Pancreas (tissue), 10 donors: ENCODE data around the gene GLOD4. TPM values are rescaled to one million over a fixed set of nuclear protein-coding genes. Genes with fewer than 3 reads are reported as not detected.
A peak's percentile ranks its signal among the peaks of the same experiment; 100 is the strongest.

Experiments
- ATAC-seq, 4 donors: fragments of 200-7000 bp; cut with Tn5 transposase; one replicate each; pipeline versions ENCODE4 v1.8.0 to v1.9.1; 2020; ENCODE audit warnings: mild to moderate bottlenecking in 4 of 4, moderate library complexity in 4 of 4
- DNase-seq, 6 donors: peaks; one replicate each; pipeline ENCODE4 v3.0.0-alpha.2; 2020
- FAIRE-seq: peaks from 2 replicates; lab custom pipeline; 2012; peaks lifted over from hg19 to GRCh38; lab: Jason Lieb, UNC
- H3K27ac ChIP-seq, 4 donors: fragments of 200-600 bp; sonication (generic); 1 replicate in 3 of 4; 2 replicates in 1 of 4; pipeline versions ENCODE4 v1.5.0 to v1.8.0; 2020
- H3K27me3 ChIP-seq, 4 donors: fragments of 200-600 bp; one replicate each; pipeline ENCODE4 v1.8.0; 2021
- H3K36me3 ChIP-seq, 3 donors: fragments of 200-600 bp; sonication (generic) in 1 of 3; one replicate each; pipeline versions ENCODE4 v1.5.0 to v1.8.0; 2020 to 2021
- H3K4me1 ChIP-seq, 3 donors: fragments of 200-600 bp; one replicate each; pipeline ENCODE4 v1.8.0; 2021
- H3K4me3 ChIP-seq, 4 donors: fragments of 200-600 bp; sonication (generic) in 2 of 4; one replicate each; pipeline versions ENCODE4 v1.5.0 to v1.8.0; 2020 to 2021
- H3K9me3 ChIP-seq, 4 donors: fragments of 200-600 bp; one replicate each; pipeline ENCODE4 v1.8.0; 2021
- CTCF ChIP-seq, 4 donors: fragments of 200-600 bp; sonication (generic) in 3 of 4; IDR thresholded peaks; one replicate each; pipeline versions ENCODE4 v1.5.0 to v1.8.0; 2021; ENCODE audit warnings: antibody characterized with exemption in 4 of 4
- WGBS, 2 donors: extraction: QIAGEN DNeasy Blood & Tissue Kit; methylation state at CpG; one replicate each; pipeline ENCODE4 v1.1.7; 2013; 5-methylcytosine and 5-hydroxymethylcytosine counted together
- intact Hi-C, 3 donors: fragments of 100-400 bp; cut with DNase I; formaldehyde crosslinking; loops; one replicate each; pipeline versions ENCODE4 v1.11.1 to v1.14.2; 2022
- polyA plus RNA-seq, 2 donors: library from polyadenylated mRNA; stranded (reverse); fragments of 200-250 nt; gene quantifications; one replicate each; pipeline ENCODE4 v1.2.3, GENCODE V29; 2013
- total RNA-seq, 6 donors: library from RNA; stranded (reverse); fragmentation: NEBNext Ultra II Directional in 4 of 6; extraction: Animal tissue kit (Norgen Biotek cat#: 25700) in 4 of 6; gene quantifications; one replicate each; pipeline versions ENCODE4 v1.2.1 to v1.2.4, GENCODE V29; 2021 to 2023
- donor health status: healthy with polysubstance abuse.
- donor health status: DM: no; HTN: no; CAD: no; lungs with moderate emphysema.
- donor health status: DM: no; HTN: no; CAD: no.
- donor health status: control.
- donor health status: control.
- donor health status: Bipolar disorder and iron deficiency.
- donor health status: DM: yes; HTN: yes; CAD: no.
- donor health status: DM: no; HTN: no; CAD: no.
- donor health status: DM: no; HTN: no; CAD: no.
- donor health status: DM: yes; HTN: yes; CAD: no.

GLOD4 gene
- total and polyA plus RNA-seq, 8 donors = 18.7 to 36.8 (median 28.0) TPM

GRCh38 chr17:742147-742793 lies 39.8 kb downstream of the GLOD4 start:
- H3K4me1 ChIP-seq = no peaks in the 10 kb centered on the region
- WGBS, 2 donors = 85 to 89% methylated on average over 11 of the region's 11 CpGs
- no peak for TF ChIP-seq CTCF (IDR thresholded peaks at IDR 0.05)
- intact Hi-C loops = no loop called here
- H3K27me3 ChIP-seq = no peaks in the 10 kb centered on the region
- H3K36me3 ChIP-seq = peaks cover 0 to 25% (median 21%) of the 10 kb centered on the region in 3 donors
- no peak overlapping the region for H3K27ac ChIP-seq
- H3K4me3 ChIP-seq = no peak overlapping the region
- ATAC-seq = no peak
- no peak for DNase-seq
- FAIRE-seq = no peak
- no peaks in the 10 kb centered on the region for H3K9me3 ChIP-seq

- DNase-seq (no peak), FAIRE-seq (no peak), ATAC-seq (peak in 2 of 4 donors; percentile 40 to 62)
- no peak for TF ChIP-seq CTCF (IDR thresholded peaks at IDR 0.05)
- intact Hi-C loops = no loop called here
- Histone ChIP-seq H3K27me3 (no peaks in the 10 kb centered on the region), H3K4me3 (no peak overlapping the region), H3K36me3 (peaks cover 0 to 8% (median 7%) of the 10 kb centered on the region in 3 donors), H3K27ac (no peak overlapping the region), H3K9me3 (no peaks in the 10 kb centered on the region), H3K4me1 (no peaks in the 10 kb centered on the region)
- WGBS, 2 donors = 84 to 92% methylated on average over 18 of the region's 18 CpGs
Measured at GRCh38 chr17:740240-741017, 41.7 kb downstream of the GLOD4 start.

- FAIRE-seq = no peak
- no peak for TF ChIP-seq CTCF (IDR thresholded peaks at IDR 0.05)
- H3K9me3 ChIP-seq = no peaks in the 10 kb centered on the region
- H3K36me3 ChIP-seq = no peaks in the 10 kb centered on the region
- intact Hi-C loops = no loop called here
- no peak overlapping the region for H3K27ac ChIP-seq
- no peak overlapping the region for H3K4me3 ChIP-seq
- no peak for ATAC-seq
- WGBS, 2 donors = 94 to 96% methylated on average over 13 of the region's 13 CpGs
- peaks cover 0 to 7% (median 0%) of the 10 kb centered on the region in 3 donors for H3K4me1 ChIP-seq
- DNase-seq = no peak
- no peaks in the 10 kb centered on the region for H3K27me3 ChIP-seq
Measured at GRCh38 chr17:737561-738113, 44.4 kb downstream of the GLOD4 start.

- 75 to 77% methylated on average over 10 of the region's 10 CpGs for WGBS, 2 donors
- TF ChIP-seq CTCF (IDR thresholded peaks at IDR 0.05) = no peak
- H3K4me3 ChIP-seq = peak overlapping the region in 1 of 4 donors; percentile 90
- intact Hi-C loops = no loop called here
- H3K27ac ChIP-seq = no peak overlapping the region
- no peak for FAIRE-seq
- H3K36me3 ChIP-seq = no peaks in the 10 kb centered on the region
- no peaks in the 10 kb centered on the region for H3K27me3 ChIP-seq
- ATAC-seq = no peak
- no peaks in the 10 kb centered on the region for H3K9me3 ChIP-seq
- DNase-seq = no peak
- peaks cover 0 to 13% (median 0%) of the 10 kb centered on the region in 3 donors for H3K4me1 ChIP-seq
Measured at GRCh38 chr17:733743-734142, 48.3 kb downstream of the GLOD4 start.
